ENCODE results near the gene CIDEA.

- TF ChIP-seq BACH2 (CRISPR knock-in tag; IDR thresholded peaks at IDR 0.05; ENCODE audit: borderline replicate concordance), result no peak
- TF ChIP-seq OSR1 (CRISPR knock-in tag; IDR thresholded peaks at IDR 0.05), result no peak
- TF ChIP-seq ARNTL (CRISPR knock-in tag; IDR thresholded peaks at IDR 0.05; ENCODE audit: borderline replicate concordance, low read depth), result no peak
- no peak for TF ChIP-seq ZC3H10 (CRISPR knock-in tag; IDR thresholded peaks at IDR 0.05)
- no peak for TF ChIP-seq ISL1 (CRISPR knock-in tag; IDR thresholded peaks at IDR 0.05)
- no peak for TF ChIP-seq ESRRG (CRISPR knock-in tag; IDR thresholded peaks at IDR 0.05)
- TF ChIP-seq ZFP3 (CRISPR knock-in tag; IDR thresholded peaks at IDR 0.05), result no peak
- TF ChIP-seq PPARA (CRISPR knock-in tag; IDR thresholded peaks at IDR 0.05; ENCODE audit: borderline replicate concordance), result no peak
- TF ChIP-seq SNAI2 (CRISPR knock-in tag; IDR thresholded peaks at IDR 0.05), result no peak
- TF ChIP-seq ZFP30 (CRISPR knock-in tag; IDR thresholded peaks at IDR 0.05), result no peak
- TF ChIP-seq CREB5 (CRISPR knock-in tag; IDR thresholded peaks at IDR 0.05; ENCODE audit: low read depth), result no peak
- no peak for TF ChIP-seq RARB (CRISPR knock-in tag; IDR thresholded peaks at IDR 0.05)
Observed at GRCh38 chr18:12296457-12296856, 42.3 kb downstream of the CIDEA start.
